HepG2 (cell line): ENCODE results near the gene KLRF1. TPM values are rescaled to one million over a fixed set of nuclear protein-coding genes. Genes with fewer than 3 reads are reported as not detected.

Source experiments
- ATAC-seq: fragments of 200-7000 bp; cut with Tn5 transposase; 3 replicates; pipeline ENCODE4 v1.9.1; 2020; ENCODE audit warnings: mild to moderate bottlenecking, moderate library complexity
- BruUV-seq: library from RNA; stranded (reverse); fragments of 400-500 nt; replicated peaks from 2 replicates; lab custom pipeline; 2021; lab: Mats Ljungman, UMichigan
- CTCF ChIA-PET: fragments of 300-600 bp; formaldehyde crosslinking; extraction: SDS; loops from one replicate; lab custom pipeline; 2021; ENCODE audit warnings: low total read pairs, inconsistent platforms, low intra/inter-chr PET ratio; lab: Yijun Ruan, JAX
- POLR2A ChIA-PET: fragments of 350-600 bp; sonication (Branson Sonifier 250); formaldehyde crosslinking; loops from one replicate; lab custom pipeline; 2020; ENCODE audit warnings: antibody characterized with exemption, inconsistent platforms; lab: Yijun Ruan, JAX
- DNase-seq: peaks from one replicate; pipeline ENCODE4 v3.0.0-alpha.2; 2015; ENCODE audit warnings: low spot score
- FAIRE-seq: peaks from 3 replicates; lab custom pipeline; 2011; peaks lifted over from hg19 to GRCh38; lab: Jason Lieb, UNC
- H2AFZ ChIP-seq: one replicate; pipeline ENCODE4 v1.6.1; 2011; ENCODE audit warnings: low read length, inconsistent platforms
- H3K27ac ChIP-seq: fragments of 300-600 bp; 3 replicates; pipeline ENCODE4 v1.8.0; 2011; ENCODE audit warnings: mixed run types, mild to moderate bottlenecking, mixed read lengths, low read length, inconsistent platforms; ENCODE audit not compliant: insufficient read depth; ENCODE audit errors: extremely low read length
- H3K27me3 ChIP-seq, 2 experiments: fragments of 200-600 bp in 1 of 2; 2 replicates in 1 of 2; 3 replicates in 1 of 2; pipeline versions ENCODE4 v1.6.0 to v1.8.0; 2011; ENCODE audit warnings: low read length in 2 of 2, mild to moderate bottlenecking in 2 of 2, moderate library complexity in 2 of 2, inconsistent platforms in 1 of 2; ENCODE audit not compliant: insufficient read depth in 2 of 2, control insufficient read depth in 1 of 2
- H3K36me3 ChIP-seq, 2 experiments: fragments of 200-600 bp in 1 of 2; replicated peaks in 1 of 2; 2 replicates in 1 of 2; 3 replicates in 1 of 2; pipeline versions ENCODE4 v1.5.1 to v1.8.0; 2011; ENCODE audit warnings: low read length in 2 of 2, inconsistent platforms in 1 of 2; ENCODE audit not compliant: insufficient read depth in 2 of 2, control insufficient read depth in 1 of 2
- H3K4me1 ChIP-seq: 2 replicates; pipeline ENCODE4 v1.5.1; 2012; ENCODE audit warnings: low read length, inconsistent platforms; ENCODE audit not compliant: insufficient read depth
- H3K4me2 ChIP-seq: 2 replicates; pipeline ENCODE4 v1.6.0; 2011; ENCODE audit warnings: low read depth, low read length, inconsistent platforms
- H3K4me3 ChIP-seq, 3 experiments: fragments of 200-600 bp in 1 of 3; sonication (generic), shearing (Covaris generic) in 1 of 3; replicated peaks in 1 of 3; 2 replicates each; pipeline ENCODE4 v1.5.1; 2011 to 2016; ENCODE audit warnings: low read length in 3 of 3, inconsistent platforms in 2 of 3, low read depth in 2 of 3, mild to moderate bottlenecking in 2 of 3, control low read depth in 1 of 3, mixed read lengths in 1 of 3; ENCODE audit not compliant: insufficient read depth in 1 of 3
- H3K79me2 ChIP-seq: one replicate; pipeline ENCODE4 v1.6.1; 2011; ENCODE audit warnings: low read length, inconsistent platforms; ENCODE audit not compliant: insufficient read depth
- H3K9ac ChIP-seq: 2 replicates; pipeline ENCODE4 v1.6.0; 2011; ENCODE audit warnings: mild to moderate bottlenecking, low read depth, low read length, inconsistent platforms; ENCODE audit not compliant: insufficient read depth
- H3K9me3 ChIP-seq: 2 replicates; pipeline ENCODE4 v1.5.1; 2012; ENCODE audit warnings: mild to moderate bottlenecking, low read length
- H4K20me1 ChIP-seq: 2 replicates; pipeline ENCODE4 v1.6.0; 2011; ENCODE audit warnings: inconsistent platforms, mild to moderate bottlenecking, low read length, moderate library complexity; ENCODE audit not compliant: insufficient read depth
- EP300 ChIP-seq, 3 experiments: sonication (generic) in 1 of 3; formaldehyde crosslinking in 1 of 3; IDR thresholded peaks; 2 replicates each; pipeline versions ENCODE4 v1.5.1 to v1.6.1; 2011 to 2020; ENCODE audit warnings: low read depth in 2 of 3, low read length in 2 of 3, borderline replicate concordance in 1 of 3, improper control_type of control experiment in 1 of 3, mild to moderate bottlenecking in 1 of 3, missing genetic modification reagents in 1 of 3, moderate library complexity in 1 of 3
- HMGXB4 ChIP-seq, 2 experiments: sonication (generic) in 1 of 2; formaldehyde crosslinking in 1 of 2; IDR thresholded peaks; 2 replicates each; pipeline versions ENCODE4 v1.4.0 to v1.6.1; 2018 to 2020; ENCODE audit warnings: missing genetic modification reagents in 2 of 2, borderline replicate concordance in 1 of 2, low read depth in 1 of 2, mild to moderate bottlenecking in 1 of 2, missing biosample characterization in 1 of 2
- MXD4 ChIP-seq: IDR thresholded peaks from 2 replicates; pipeline ENCODE4 v1.6.1; 2016; ENCODE audit warnings: mild to moderate bottlenecking, missing biosample characterization, missing genetic modification reagents
- ZNF441 ChIP-seq: sonication (generic); formaldehyde crosslinking; IDR thresholded peaks from 2 replicates; pipeline ENCODE4 v1.7.0; 2021; ENCODE audit warnings: missing genetic modification reagents, borderline replicate concordance
- ZNF670 ChIP-seq: sonication (generic); formaldehyde crosslinking; IDR thresholded peaks from 2 replicates; pipeline ENCODE4 v1.8.0; 2022; ENCODE audit warnings: mild to moderate bottlenecking, missing genetic modification reagents, borderline replicate concordance
- ZNF713 ChIP-seq: sonication (generic); formaldehyde crosslinking; IDR thresholded peaks from 2 replicates; pipeline ENCODE4 v1.4.0; 2020; ENCODE audit warnings: mild to moderate bottlenecking, missing genetic modification reagents
- ZNF83 ChIP-seq: sonication (generic); formaldehyde crosslinking; IDR thresholded peaks from 2 replicates; pipeline ENCODE4 v1.4.0; 2020; ENCODE audit warnings: missing genetic modification reagents, mild to moderate bottlenecking, borderline replicate concordance
- WGBS: methylation state at CpG from one replicate; pipeline ENCODE4 v1.1.6; 2017; ENCODE audit warnings: low lambda C conversion rate; 5-methylcytosine and 5-hydroxymethylcytosine counted together
- in situ Hi-C: cut with HindIII; loops from 2 replicates; pipeline ENCODE4 v1.10.0; 2017; ENCODE audit warnings: low pct_unique_long_range_greater_than_20kb; ENCODE audit not compliant: extremely low pct_ligation_motif_present
- intact Hi-C: fragments of 100-400 bp; cut with micrococcal nuclease; formaldehyde crosslinking; loops from one replicate; pipeline ENCODE4 v1.10.0; 2022; ENCODE audit not compliant: unreplicated experiment
- polyA plus RNA-seq, 8 experiments: library from polyadenylated mRNA; depleted of rRNA in 3 of 8; stranded (reverse) in 7 of 8; unstranded in 1 of 8; fragments of >200 nt; fragmentation: Illumina TruSeq in 4 of 8; extraction: Trizol in 4 of 8; gene quantifications; 2 replicates each; pipeline versions ENCODE4 v1.2.1 to v1.2.3, GENCODE V29; 2011 to 2016; ENCODE audit warnings: low read depth in 4 of 8, missing spikeins in 1 of 8, mixed read lengths in 1 of 8; ENCODE audit not compliant: insufficient read depth in 1 of 8
- total RNA-seq, 5 experiments: library from RNA; depleted of rRNA; stranded (reverse); fragments of >200 nt; fragmentation: Illumina TruSeq; extraction: Trizol; gene quantifications; 2 replicates each; pipeline ENCODE4 v1.2.3, GENCODE V29; 2016; ENCODE audit warnings: low read depth in 1 of 5

KLRF1 gene
- total and polyA plus RNA-seq, 2 of the 13 experiments (the other 11 are each of a cell fraction or from before 2014, with no cell fraction given), result not detected

DNA sequence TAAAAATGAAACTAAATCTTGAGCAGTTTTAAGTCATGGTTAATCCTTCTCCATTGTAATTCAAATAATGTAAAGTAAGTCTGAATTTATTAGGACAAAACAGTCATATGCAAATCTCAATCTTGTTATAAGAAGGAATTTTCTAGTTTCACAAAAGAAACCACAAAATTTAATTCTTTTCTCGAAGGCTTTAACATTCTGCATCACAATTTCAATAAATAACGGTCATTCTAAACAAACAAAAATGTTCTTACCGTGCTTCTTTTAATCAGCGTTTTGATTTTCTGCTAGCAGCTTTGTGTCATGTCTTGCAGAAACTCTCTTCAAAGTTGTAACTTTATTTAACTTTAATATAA is 41.6 kb downstream of the KLRF1 start:
- H3K4me3 ChIP-seq, result no peak overlapping the region
- peaks cover 6% of the 10 kb centered on the region; the same call in 1 of the 2 replicates for H3K4me1 ChIP-seq
- CTCF ChIA-PET, result no interaction called here
- intact Hi-C loops (no loop called here), in situ Hi-C loops (no loop called here)
- no peak overlapping the region for H2AFZ ChIP-seq
- H4K20me1 ChIP-seq, result no peaks in the 10 kb centered on the region
- 49% methylated on average over 4 of the region's 4 CpGs for WGBS
- no peak for ATAC-seq
- no peak overlapping the region for H3K9ac ChIP-seq
- POLR2A ChIA-PET, result no interaction called here
- H3K4me2 ChIP-seq, result no peak overlapping the region
- H3K9me3 ChIP-seq, result no peaks in the 10 kb centered on the region
- no peaks in the 10 kb centered on the region for H3K79me2 ChIP-seq
- H3K36me3 ChIP-seq, result no peaks in the 10 kb centered on the region
- no peak for FAIRE-seq
- TF ChIP-seq ZNF713 (CRISPR knock-in tag) (no peak), ZNF670 (CRISPR knock-in tag) (no peak), HMGXB4 (CRISPR knock-in tag; IDR thresholded peaks at IDR 0.05; ENCODE audit: borderline replicate concordance in 1 of 2, low read depth in 1 of 2) (no peak), MXD4 (CRISPR knock-in tag) (no peak), EP300 (IDR thresholded peaks at IDR 0.05; ENCODE audit: low read depth in 2 of 2, low read length in 2 of 2) (no peak), EP300 (CRISPR knock-in tag; IDR thresholded peaks at IDR 0.05; ENCODE audit: borderline replicate concordance) (no peak), ZNF441 (CRISPR knock-in tag) (no peak), ZNF83 (no peak)
- no peak for DNase-seq
- no peak overlapping the region for H3K27ac ChIP-seq
- no TSS peak for BruUV-seq
- H3K27me3 ChIP-seq, result no peaks in the 10 kb centered on the region
